Suppressor macrophage (primary cell): Measurements from ENCODE around the gene BST2.
A peak's percentile ranks its signal among the peaks of the same experiment; 100 is the strongest.

Experiments
- DNase-seq, 4 experiments: peaks; one replicate each; pipeline ENCODE4 v3.0.0-alpha.2; 2020 to 2022
- total RNA-seq, 17 experiments: gene quantifications; one replicate each; lab custom pipeline; 2026; ENCODE audit warnings: mixed read lengths in 6 of 17, inconsistent platforms in 3 of 17; lab: John Stamatoyannopoulos, UW

Gene BST2, protein sequence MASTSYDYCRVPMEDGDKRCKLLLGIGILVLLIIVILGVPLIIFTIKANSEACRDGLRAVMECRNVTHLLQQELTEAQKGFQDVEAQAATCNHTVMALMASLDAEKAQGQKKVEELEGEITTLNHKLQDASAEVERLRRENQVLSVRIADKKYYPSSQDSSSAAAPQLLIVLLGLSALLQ
- total RNA-seq: 49.4 to 146 (median 77.3) reads per million in 17 experiments

DNA sequence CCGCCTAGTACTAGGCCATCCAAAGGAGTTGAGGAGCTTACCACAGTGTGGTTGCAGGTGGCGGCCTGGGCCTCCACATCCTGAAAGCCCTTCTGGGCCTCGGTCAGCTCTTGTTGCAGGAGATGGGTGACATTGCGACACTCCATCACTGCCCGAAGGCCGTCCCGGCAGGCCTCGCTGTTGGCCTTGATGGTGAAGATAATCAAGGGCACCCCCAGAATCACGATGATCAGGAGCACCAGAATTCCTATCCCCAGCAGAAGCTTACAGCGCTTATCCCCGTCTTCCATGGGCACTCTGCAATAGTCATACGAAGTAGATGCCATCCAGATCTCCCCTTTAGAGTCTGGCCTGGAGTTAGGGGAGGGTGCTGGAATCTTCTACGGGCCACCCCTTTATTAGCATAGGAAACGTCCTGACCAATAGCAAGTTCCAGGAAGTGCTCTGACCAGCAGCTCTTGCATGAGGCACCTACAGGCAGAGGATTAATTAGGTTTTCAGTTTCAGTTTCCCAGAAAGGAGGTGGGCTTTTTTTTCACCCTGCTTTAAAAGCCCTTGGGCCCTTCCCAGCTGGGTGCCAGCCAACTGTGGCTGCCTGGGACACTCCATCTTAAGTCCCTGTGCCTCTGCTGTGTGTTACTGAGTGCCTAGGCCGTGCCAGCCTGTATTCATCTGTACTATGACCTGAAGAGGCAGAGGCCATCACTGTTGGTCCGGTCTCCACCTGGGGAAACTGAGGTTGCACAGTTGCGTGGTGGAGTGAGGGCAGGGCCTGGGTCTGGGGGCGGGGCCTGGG lies at the start of gene BST2:
Gene BST2 (minus strand): TSS at position 381 of the 796 bp plus-strand sequence. CDS start 55 bp downstream, at position 326.
- peak; percentile 74 to 91 (median 87) for DNase-seq

DNA sequence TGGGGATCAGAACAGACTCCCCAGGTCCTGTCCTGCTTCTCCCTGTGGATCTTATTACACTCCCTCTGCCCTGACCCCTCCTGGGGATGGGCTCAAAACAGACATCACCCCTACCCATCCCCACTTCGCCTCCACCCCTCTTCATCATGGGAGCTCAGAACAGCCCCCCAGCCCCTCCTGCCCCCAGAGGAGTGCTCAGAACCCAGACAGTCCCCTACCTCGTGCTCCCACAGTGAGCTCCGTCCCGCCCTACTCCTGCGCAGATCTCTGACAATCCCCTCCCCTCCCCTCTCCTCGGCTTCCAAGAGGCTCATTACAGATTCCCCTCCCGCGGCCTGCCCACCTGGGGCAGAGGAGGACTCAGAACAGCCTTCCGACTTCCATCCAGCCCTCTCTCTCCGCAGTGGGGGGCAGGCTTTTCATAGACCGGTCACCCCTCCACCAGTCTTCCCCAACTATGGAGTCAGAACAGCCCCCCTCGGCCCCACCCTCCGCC lies 49.2 kb upstream of the BST2 start:
- DNase-seq: no peak

DNA sequence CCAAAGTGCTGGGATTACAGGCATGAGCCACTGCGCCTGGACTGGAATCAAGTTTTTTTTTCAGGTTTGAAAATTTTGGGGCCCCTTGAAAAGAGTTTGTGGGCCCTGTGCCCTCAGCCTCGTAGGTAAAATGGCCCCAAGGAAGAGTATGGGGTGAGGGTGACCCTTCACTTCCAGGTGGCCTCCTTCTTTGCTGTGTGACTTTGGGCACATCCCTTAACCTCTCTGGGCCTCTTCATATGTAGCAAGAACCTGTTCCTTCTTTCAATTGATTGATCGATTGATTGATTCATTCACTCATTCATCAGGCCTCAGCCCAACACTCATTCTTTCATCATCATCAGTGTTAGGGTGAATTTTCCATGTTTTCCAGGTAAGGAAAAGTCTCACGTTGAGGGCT lies 46.4 kb upstream of the BST2 start:
- no peak for DNase-seq

DNA sequence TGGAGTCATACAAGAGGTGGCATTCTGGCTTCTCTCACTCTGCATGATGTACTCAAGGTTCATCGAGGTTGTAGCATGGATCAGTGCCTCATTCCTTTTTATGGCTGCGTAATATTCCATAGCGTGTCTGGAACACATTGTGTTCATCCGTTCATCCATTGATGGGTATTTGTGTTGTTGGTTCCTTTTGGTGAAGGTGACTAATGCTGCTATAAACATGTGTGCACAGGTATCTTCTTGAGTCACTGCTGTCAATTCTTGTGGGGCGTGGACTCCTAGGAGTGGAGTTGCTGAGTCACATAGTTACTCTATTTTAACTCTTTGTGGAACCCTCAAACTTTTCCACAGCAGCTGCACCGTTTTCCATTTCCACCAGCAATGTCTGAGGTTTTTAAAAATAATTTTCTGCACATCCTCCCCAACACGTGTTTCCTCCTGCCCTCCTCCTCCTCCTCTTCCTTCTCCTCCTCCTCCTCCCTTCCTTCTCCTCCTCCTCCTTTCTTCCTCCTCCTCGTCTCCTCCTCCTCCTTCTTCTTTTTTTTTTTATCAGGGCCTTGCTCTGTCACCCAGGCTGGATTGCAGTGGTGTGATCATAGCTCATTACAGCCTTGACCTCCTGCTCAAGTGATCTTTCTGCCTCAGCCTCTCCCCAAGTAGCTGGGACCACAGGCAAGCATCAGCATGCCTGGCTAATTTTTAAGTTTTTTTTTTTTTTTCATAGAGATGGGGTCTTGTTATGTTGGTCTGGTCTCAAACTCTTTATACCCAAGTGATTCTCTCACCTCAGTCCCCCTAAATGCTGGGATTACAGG lies 45.0 kb upstream of the BST2 start:
- DNase-seq: peak; percentile 6 to 49 (median 38)

DNA sequence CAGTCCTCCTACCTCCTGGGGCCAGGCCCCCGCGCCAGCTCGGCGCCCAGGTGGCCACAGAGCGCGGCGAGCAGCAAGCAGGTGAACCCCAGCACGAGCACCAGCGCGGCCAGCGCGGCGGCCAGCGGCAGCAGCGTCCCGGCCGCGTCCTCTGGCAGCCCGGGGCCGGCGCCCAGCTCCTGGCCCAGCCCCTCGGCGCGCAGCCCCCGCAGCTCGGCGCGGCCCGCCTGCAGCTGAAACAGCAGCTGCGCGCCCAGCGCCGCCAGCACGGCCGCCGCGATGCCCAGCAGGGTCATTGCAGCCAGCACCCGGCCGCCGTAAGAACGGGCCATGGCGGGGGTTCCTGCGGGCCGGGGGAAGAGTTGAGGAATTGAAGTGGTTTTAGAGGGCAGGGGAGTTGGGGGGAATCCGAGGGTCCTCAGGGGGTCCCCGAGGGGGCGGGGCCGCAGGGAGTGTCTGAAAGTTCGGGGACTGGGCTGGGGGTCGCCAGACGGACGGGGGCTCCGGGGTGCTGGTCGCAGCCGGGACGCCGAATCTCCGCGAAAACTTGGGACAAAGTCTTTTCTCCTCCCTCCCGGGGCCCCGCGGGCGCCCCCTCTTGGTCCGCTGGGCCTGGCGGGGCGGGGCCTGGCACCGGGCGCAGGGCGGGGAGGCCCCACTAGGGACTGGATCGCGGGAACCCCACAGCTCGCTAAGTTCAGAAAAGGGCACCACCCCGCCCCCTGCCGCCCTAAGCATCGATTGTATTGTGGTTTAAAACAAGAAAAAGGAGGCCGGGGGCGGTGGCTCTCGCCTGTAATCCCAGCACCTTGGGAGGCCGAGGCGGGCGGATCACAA lies 42.9 kb upstream of the BST2 start, which contains the start of gene TMEM221:
Gene TMEM221 (minus strand): TSS at position 538 of the 837 bp plus-strand sequence. CDS start 206 bp downstream, at position 332.
- peak; percentile 36 to 83 (median 54) for DNase-seq

DNA sequence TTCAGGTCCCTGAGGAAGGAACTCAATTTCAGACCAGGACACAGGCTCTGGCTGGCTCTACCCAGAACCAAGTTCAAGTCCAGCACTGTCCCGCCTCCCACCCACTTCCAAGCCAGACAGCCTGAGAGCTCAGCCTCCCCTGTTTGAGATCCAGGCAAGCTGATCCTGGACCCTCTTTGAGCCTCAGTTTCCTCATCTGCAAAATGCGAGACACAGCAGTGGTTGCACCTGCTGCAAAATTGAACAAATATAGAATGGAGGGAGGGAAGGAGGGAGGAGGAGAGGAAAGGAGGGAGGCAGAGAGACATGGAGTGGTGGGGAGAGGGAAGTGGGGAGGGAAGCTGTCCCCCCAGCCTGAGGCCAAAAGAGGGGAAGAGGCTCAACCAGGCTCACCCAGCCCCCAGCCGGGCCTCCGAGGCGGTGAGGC lies 42.3 kb upstream of the BST2 start:
- no peak for DNase-seq

DNA sequence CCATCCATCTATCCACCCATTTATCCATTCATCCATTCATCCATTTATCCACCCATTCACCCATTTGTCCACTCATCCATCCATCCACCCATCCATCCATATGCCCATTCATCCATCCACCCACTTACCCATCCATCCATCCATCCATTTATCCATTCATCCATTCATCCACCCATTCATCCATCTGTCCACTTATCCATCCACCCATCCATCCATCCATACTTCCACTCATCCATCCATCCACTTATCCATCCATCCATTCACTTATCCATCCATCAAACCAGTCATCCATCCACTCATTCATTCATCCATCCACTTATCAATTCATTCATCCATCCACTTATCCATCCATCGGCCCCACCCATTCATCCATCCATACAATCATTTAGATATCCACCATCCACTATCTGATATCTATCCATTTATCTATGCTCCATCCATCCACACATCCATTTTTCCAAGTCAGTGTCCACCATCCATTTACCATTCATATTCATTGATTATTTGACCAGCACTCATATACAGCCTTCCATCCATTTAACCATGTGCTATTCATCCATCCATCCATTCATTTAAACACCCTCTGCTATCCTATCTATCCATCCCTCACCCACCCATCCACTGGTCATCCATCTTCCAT lies 40.2 kb upstream of the BST2 start:
- no peak for DNase-seq

DNA sequence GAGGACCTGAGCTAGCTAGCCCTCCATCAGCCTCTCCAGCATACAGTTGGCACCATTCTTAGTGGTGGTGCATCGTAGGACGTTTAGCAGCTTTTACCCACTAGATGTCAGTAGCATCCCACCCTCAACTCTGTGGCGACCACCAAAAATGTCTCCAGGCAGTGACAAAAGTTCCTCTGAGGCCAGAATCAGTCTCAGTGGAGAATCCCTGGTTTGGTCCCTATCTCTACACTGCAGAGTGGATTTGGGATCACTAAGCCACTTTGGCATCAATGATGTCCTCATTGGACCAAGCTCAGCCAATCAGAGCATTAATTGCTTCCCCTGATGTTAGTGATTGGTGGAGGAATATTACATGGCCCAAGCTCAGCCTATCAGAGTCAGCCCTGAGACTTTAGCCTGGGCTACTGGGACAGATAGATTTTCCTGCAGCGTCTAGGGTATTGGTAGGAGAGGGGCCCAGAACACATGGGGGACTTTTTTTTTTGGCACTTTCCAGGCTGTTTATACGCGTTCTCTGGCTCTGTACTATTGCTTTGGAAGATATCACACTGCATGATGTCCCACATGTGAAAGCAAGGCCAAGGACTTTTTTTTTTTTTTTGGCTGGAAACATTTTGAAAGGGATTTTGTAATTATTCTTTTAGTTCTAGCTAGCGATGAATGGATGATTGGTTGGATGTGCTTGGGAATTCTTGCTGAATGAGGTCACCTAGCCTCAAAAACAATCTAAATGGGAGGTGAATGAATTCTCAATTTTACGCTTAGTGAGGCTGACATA lies 36.0 kb upstream of the BST2 start:
- peak; percentile 21 to 52 (median 36) for DNase-seq

DNA sequence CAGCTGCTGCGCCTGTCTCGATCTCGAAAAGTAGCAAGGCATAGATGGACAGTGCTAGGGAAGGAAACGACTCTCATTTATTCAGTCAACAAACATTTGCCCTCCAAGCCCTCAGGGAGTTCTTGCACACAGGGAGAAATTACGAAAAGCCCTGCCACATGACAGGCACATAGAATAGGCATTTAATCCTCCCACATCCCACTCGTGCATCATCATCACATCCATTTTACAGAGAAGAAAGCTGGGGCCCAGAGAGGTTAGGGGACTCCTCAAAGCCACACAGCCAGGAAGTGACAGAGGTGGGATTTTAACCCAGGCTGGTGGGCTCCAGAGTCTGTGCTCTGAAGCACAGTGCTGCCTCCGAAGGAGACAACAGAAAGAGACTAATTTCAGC lies 31.4 kb upstream of the BST2 start:
- DNase-seq: peak in 3 of 4 experiments; percentile 34 to 46 (median 44)

DNA sequence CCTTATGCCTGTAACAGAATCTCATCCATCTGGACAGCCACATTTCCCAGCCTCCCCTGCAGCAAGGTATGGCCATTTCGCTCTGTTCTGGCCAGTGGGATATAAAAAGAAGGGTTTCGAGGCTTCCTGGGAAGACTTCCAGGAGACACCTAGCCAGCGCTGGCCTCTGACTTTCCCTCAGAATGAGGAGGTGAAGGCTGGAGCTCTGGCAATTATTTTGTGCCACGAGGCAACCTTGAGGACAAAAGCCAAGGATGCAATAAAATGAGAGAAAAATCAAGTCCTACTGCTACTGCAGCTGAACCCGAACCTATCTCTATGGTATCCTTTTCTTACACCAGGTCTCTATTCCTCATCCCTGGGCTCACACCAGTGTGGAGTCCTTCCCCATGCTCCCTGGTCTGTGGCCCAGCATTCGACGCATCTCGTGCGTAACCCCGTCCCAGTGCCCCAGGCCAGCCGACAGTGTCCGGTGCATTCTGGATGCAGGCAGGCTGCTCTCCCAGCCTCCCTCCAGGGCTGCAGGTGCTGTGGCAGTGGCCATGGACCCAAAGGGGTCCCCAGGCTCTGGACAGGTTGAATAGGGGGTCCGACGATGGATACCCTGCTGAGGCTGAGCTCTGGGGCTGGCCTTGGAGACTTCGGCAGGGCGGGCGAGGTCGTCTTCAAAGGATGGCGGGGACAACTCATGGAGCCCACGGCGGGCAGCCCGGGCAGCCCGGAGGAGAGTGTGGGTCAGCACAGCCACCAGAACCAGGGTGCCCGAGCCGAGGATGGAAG lies 30.9 kb upstream of the BST2 start:
- no peak for DNase-seq

DNA sequence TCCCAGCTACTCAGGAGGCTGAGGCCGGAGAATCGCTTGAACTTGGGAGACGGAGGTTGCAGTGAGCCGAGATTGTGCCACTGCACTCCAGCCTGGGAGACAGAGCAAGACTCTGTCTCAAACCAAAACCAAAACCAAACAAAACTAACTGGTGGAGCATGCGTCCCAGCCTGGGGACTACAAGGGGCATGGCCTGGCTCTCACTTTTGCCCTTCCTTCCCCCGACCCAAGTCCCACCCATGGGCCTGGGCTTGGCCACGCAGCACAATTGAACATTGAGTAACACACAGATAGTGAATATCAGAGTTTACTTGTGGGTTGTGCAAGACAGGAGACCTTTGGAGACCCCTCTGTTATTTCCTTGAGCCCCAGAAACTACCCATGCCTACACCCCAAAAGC lies 29.8 kb upstream of the BST2 start:
- DNase-seq: no peak

DNA sequence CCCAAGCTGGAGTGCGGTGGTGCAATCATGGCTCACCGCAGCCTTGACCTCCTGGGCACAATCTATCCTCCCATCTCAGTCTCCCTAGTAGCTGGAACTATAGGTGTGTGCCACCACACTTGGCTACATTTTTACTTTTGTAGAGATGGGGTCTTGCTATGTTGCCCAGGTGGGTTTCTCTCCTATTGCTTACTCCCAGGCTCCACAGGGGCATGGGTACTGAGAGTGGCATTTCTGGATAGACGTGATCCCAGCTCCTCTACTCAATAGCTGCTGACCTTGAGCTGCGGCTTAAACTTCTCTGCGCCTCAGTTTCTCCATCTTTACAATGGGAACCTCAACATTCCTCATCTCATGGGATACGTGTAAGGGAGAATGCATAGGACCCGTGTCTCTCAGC lies 26.0 kb upstream of the BST2 start:
- no peak for DNase-seq

DNA sequence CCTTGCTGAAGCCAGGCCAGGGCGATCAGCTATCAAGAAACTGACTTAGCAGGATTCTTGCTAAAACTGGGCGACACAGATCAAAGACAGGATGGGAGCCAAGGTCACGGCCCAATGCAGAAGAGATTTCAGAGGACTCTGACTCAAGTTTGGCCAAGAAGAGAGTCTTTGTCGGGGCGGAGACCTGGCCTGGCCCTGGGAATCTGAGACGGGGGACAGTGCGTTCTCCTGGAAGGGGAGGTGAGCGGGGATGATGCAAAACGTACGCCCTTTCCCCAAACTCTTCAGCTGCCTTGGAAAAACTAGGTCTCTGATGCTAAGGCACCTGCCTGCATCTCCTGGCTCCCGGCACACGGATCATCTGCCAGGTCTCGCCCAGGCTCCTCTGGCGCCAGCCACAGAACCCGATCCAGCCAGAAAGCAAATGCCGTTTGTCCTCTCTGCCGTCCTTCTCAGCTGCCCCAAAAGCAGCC lies 24.2 kb upstream of the BST2 start:
- no peak for DNase-seq

DNA sequence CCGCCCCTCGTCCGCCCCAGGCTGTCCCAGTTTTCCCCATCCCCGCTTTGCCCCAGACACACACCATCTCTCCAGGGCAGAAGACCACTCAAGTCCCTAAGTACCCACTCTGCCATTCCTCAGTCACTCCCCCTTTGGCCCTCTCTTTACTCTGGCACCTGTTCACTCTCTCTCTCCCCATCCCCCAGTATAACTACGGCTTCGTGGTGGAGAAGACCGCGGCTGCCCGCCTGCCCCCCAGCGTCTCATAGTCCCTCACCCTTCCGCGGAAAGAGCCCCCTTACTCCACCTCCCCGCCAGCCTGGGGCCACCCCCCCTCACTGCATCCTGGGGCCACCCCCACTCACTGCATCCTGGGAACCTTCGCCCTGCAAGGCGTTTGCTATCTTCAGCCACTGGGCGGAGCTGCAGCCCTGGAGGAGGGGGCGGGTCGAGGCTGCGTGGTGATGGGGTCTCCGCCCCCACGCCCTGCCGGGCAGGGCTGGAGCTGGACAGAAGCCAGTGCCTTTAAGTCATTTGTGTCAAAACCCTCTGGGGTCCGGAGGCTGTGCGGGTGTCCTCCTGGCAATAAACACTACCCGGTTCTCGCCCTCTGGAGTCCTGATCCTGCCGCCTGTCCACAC lies 19.4 kb upstream of the BST2 start:
- peak in 3 of 4 experiments; percentile 29 to 66 (median 46) for DNase-seq

DNA sequence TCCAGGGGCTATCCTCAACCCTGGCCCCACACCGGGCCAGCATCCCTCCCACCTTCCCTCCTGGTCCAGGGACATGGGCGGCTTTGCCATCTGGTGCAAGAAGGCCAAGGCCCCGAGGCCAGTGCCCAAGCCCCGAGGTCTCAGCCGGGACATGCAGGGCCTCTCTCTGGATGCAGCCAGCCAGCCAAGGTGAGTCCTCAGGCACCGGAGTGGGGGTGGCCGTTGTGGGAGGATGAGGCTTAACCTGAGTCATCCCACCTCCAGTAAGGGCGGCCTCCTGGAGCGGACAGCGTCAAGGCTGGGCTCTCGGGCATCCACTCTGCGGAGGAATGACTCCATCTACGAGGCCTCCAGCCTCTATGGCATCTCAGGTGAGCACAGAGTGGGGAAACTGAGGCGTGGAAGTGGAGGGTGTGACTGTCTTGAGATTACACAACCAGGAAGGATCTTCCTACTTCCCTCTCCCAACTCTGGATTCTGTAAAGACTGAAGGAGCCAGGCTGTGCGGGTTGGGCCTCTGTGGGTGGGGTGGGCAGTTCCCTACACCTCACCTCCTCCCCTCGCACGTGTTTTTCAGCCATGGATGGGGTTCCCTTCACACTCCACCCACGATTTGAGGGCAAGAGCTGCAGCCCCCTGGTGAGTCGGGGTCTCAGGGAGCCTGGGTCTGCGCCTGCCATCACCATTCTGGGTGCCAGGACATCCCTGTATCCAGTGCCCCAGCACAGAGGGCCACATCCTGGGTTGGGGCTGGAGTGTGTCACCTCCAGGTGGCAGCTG lies 18.2 kb upstream of the BST2 start:
- DNase-seq: no peak

DNA sequence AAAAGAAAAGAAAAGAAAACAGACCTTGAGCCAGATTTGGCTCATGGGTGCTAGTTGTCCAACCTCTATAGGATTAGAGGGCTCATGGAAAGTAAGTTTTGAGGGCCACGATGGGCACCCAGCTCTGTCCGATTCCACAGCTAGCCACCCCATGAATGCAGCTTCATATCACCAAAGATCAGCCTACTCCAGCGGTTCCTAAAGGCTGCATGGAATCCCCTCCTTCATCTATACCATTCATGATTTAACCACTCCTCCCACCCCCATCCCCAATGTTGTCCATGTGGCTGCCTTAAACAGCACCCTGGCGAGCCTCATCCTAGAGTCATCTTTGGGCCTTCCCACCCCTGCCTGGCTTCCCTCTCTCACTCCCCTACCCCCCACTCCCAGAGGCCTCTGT lies 16.5 kb upstream of the BST2 start:
- DNase-seq: no peak

DNA sequence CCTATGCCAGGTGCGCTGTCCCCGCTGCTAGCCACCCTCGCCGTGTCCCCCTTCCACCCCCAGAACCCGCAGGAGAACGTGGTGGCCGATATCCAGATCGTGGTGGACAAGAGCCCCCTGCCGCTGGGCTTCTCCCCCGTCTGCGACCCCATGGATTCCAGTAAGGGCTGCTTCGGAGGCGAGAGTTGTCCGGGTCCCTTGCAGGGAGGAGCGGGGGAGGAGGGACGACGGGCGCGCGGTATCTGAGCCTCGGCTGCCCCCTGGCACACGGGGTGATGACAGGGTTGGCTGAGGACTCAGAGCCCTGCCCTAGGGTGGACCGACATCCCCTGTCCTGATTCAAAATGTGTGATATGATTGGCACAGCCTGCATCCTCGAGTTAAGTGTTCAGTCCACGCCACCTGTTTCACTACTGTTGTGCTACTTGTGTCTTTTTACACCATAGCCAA lies 15.1 kb upstream of the BST2 start:
- DNase-seq: peak; percentile 40 to 74 (median 53)
